GM15510 (cell line): Measurements from ENCODE around the gene ISG20.

Source experiments
- POLR2A ChIP-seq: IDR thresholded peaks from 3 replicates; pipeline ENCODE4 v1.6.1; 2011; ENCODE audit warnings: borderline replicate concordance; ENCODE audit not compliant: insufficient read length; ENCODE audit errors: extremely low read depth

ISG20 gene

GRCh38 chr15:88654430-88655102, 15.8 kb downstream of the ISG20 start:
- no peak for TF ChIP-seq POLR2A

GRCh38 chr15:88655103-88655553, 16.3 kb downstream of the ISG20 start:
- peak; percentile 8 for TF ChIP-seq POLR2A

DNA sequence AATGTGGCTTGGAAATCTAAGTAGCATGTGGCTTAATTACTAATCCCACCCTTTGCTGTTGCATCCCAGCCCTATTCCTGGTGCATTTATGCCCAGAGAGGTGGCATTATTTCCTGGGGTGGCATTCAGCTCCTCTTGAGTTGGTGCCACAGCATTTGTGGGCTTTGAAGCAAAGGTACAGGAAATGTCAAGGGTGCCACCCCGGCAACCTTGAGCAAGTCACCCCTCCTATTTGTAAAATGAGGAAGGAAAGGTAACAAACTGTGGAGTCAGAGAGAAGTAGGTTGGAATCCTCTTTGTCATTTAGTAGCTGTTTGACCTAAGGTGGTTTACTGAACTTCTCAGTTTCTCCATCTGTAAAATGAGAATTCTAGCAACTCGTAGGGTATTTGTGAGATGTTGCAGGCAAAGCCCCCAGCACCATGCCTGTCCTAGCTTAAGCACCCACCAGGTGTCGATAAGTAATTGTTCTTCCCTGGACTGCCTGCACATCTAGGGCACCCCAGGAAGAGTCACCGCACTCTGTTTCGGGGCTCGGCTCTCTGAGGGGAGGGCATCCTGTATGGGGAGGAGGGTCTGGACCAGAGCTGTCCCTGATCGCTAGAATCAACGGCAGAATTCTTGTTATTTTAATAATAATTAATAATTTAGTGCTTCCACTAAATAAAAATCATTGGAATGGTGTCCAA, 17.1 kb downstream of the ISG20 start:
- TF ChIP-seq POLR2A = no peak

DNA sequence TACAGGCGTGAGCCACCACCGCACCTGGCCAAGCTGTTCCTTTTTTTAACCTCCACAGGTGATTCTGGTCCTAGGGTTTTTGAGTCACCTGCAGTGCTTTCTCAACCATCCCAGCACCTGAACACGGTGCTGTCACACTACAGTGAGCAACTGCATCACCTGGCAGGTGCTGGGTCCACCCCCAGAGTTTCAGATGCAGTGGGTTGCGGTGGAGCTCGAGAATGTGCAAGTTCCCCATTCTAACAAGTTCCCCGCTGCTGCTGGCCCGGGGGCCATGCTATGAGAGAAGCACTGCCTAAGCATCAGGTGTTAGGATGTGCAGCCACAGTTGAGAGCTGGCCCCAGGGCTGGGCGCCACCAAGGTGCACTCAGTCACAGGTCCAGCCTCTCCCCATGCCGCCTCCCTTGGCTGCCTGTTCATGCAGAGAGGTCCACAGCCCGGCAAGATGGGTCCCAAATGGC, 18.0 kb downstream of the ISG20 start:
- no peak for TF ChIP-seq POLR2A

DNA sequence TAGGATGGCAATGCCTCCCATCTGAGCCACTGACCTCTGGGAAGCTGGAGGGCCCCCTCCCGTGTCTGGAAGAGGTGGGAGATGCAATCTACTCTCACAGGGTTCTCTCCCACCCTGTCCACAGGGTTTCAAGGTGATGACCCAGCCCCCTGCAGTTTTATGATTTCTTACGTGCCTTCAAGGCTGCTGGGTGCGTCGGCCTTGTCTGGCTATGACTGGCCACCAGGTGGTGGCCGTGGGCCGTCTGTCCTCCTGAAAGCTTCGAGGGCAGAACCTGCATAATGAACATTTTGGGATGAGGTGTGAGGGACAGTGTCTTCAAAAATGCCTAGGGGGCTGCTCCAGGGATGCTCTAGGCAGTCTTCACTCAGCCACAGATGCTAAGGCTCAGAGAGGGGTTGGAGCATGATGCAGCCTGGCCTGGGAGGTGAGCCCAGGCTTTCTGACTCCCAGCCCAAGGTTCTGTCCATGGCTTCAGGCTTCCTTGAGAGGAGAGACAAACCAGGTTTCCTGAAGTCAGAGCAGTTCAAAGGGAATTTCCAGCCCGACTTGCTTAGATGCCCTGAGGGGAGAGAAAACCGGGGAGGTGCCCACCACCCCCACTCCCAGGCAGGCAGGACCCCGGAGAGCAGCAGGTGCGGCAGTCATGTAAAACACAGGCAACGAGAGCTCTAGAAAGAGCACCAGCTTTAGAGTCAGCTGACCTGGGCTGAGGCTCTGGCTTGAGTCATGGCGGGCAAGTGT, 18.7 kb downstream of the ISG20 start:
- no peak for TF ChIP-seq POLR2A

- no peak for TF ChIP-seq POLR2A
These were observed 19.5 kb downstream of the ISG20 start for GRCh38 chr15:88658070-88658965.

GRCh38 chr15:88658972-88659931, 20.4 kb downstream of the ISG20 start:
- no peak for TF ChIP-seq POLR2A

- no peak for TF ChIP-seq POLR2A
These were observed 22.4 kb downstream of the ISG20 start for GRCh38 chr15:88661041-88661700.

DNA sequence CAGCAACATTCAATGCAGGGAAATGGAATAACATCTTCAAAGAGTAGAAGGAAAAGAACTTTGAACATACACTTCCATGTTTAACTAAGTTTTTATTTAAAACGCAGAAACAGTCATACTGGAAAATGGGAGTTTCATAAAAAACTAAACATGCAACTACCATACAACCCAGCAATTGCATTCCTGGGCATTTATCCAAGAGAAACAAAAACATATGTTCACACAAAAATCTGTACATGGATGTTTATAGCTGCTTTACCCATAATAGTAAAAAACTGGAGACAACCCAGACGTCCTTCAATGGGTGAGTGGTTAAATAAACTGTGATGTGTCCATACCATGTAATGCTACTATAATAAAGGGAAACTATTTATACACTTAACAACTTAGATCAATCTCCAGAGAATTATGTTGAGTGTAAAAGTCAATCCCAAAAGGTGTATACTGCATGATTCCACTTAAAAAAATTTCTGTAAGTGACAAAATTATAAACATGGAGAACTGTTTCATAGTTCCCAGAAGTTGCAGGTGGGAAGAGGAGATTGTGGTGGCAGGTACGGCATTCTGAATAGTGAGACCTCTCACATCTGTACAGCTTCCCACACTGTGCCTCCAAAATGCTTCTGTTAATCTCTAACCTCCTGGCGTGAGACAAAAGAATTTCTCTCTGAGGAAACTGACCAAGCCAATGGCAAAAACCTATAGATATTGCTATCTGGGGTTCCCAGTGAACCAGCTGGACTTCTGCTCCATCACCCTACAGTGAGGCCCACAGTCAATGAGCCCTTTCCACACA, 23.1 kb downstream of the ISG20 start:
- TF ChIP-seq POLR2A = no peak

GRCh38 chr15:88663141-88663621, 24.4 kb downstream of the ISG20 start:
- no peak for TF ChIP-seq POLR2A

DNA sequence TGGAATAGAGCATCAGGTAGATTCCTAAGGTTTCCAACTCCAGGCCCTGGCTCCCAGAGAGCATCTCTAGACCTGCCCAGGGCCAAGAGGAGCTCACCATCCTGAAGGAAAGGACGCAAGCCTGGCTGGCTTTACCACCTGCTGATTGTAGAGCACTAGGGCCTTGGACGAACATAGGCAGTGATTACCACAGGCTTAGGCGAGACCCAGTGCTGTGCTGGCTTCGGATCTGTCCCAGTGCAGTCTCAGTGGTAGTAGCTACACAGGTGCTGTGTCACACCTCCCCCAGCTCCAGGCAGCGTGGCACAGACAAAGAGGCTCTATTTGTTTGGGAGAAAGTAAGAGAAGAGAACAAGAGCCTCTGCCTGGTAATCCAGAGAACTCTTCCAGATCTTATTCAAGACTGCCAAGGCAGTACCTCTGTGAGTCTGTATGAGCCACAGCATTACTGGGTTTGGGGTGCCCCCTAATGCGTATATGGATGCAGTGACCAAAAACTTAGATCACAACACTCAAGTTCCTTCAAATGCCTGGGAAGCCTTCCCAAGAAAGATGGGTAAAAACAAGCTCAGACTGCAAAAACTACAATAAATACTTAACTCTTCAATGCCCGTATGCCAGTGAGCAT, 25.4 kb downstream of the ISG20 start:
- no peak for TF ChIP-seq POLR2A
